GM12878 (cell line): ENCODE results near the gene ARL4C. TPM values are rescaled to one million over a fixed set of nuclear protein-coding genes. Genes with fewer than 3 reads are reported as not detected.
A peak's percentile ranks its signal among the peaks of the same experiment; 100 is the strongest.

Experiments used
- ATAC-seq: fragments of 200-7000 bp; cut with Tn5 transposase; 3 replicates; pipeline ENCODE4 v1.9.1; 2020; ENCODE audit warnings: mild to moderate bottlenecking, moderate library complexity
- BruUV-seq: library from RNA; stranded (reverse); fragments of 400-500 nt; replicated peaks from 2 replicates; lab custom pipeline; 2021; lab: Mats Ljungman, UMichigan
- CTCF ChIA-PET: fragments of 300-600 bp; sonication (Branson Sonifier 250); formaldehyde crosslinking; extraction: SDS; loops from one replicate; lab custom pipeline; 2021; ENCODE audit warnings: inconsistent platforms; lab: Yijun Ruan, JAX
- POLR2A ChIA-PET: fragments of 350-600 bp; formaldehyde crosslinking; extraction: SDS; loops from one replicate; lab custom pipeline; 2021; ENCODE audit warnings: inconsistent platforms; lab: Charles Lee
- RAD21 ChIA-PET: fragments of 300-600 bp; sonication (Branson Sonifier 250); formaldehyde crosslinking; loops from one replicate; lab custom pipeline; 2023; ENCODE audit warnings: antibody characterized with exemption; ENCODE audit not compliant: unreplicated experiment; lab: Charles Lee
- SMC1A ChIA-PET: fragments of 300-600 bp; sonication (Branson Sonifier 250); formaldehyde crosslinking; loops from one replicate; lab custom pipeline; 2023; ENCODE audit not compliant: unreplicated experiment, uncharacterized antibody; lab: Charles Lee
- DNase-seq: peaks from one replicate; pipeline ENCODE4 v3.0.0-alpha.2; 2011; ENCODE audit warnings: low read depth, low spot score
- FAIRE-seq: peaks from 3 replicates; lab custom pipeline; 2011; peaks lifted over from hg19 to GRCh38; lab: Jason Lieb, UNC
- H2AFZ ChIP-seq: 2 replicates; pipeline ENCODE4 v1.6.0; 2011; ENCODE audit warnings: low read depth, low read length, control low read depth; ENCODE audit not compliant: control insufficient read depth
- H3K27ac ChIP-seq: 2 replicates; pipeline ENCODE4 v1.5.1; 2011; ENCODE audit warnings: control low read depth; ENCODE audit not compliant: control insufficient read depth, insufficient read depth
- H3K27me3 ChIP-seq, 2 experiments: replicated peaks in 1 of 2; 2 replicates each; pipeline versions ENCODE4 v1.6.0 to v1.6.1; 2011; ENCODE audit warnings: low read length in 1 of 2; ENCODE audit not compliant: control insufficient read depth in 2 of 2, insufficient read depth in 2 of 2
- H3K36me3 ChIP-seq, 2 experiments: 2 replicates each; pipeline ENCODE4 v1.5.1; 2011; ENCODE audit warnings: low read length in 1 of 2; ENCODE audit not compliant: control insufficient read depth in 2 of 2, insufficient read depth in 2 of 2
- H3K4me1 ChIP-seq: 2 replicates; pipeline ENCODE4 v1.6.1; 2011; ENCODE audit warnings: mild to moderate bottlenecking, low read length, moderate library complexity, mixed read lengths; ENCODE audit not compliant: control insufficient read depth, insufficient read depth
- H3K4me2 ChIP-seq: 2 replicates; pipeline ENCODE4 v1.6.0; 2011; ENCODE audit warnings: control low read depth; ENCODE audit not compliant: control insufficient read depth, insufficient read depth
- H3K4me3 ChIP-seq: fragments of 200-600 bp; sonication (generic); 2 replicates; pipeline ENCODE4 v1.5.1; 2016
- H3K79me2 ChIP-seq: 2 replicates; pipeline ENCODE4 v1.6.0; 2011; ENCODE audit warnings: low read length; ENCODE audit not compliant: control insufficient read depth, insufficient read depth
- H3K9ac ChIP-seq: 2 replicates; pipeline ENCODE4 v1.8.0; 2011; ENCODE audit warnings: low read length, control low read depth, mixed read lengths; ENCODE audit not compliant: control insufficient read depth, insufficient read depth
- H3K9me3 ChIP-seq: replicated peaks from 3 replicates; pipeline ENCODE4 v1.5.1; 2011; ENCODE audit warnings: mild to moderate bottlenecking, low read length; ENCODE audit not compliant: control insufficient read depth, insufficient read depth
- H4K20me1 ChIP-seq: 2 replicates; pipeline ENCODE4 v1.6.0; 2011; ENCODE audit not compliant: control insufficient read depth, insufficient read depth
- BHLHE40 ChIP-seq, 2 experiments: fragments of 450-650 bp in 1 of 2; IDR thresholded peaks; 2 replicates each; pipeline ENCODE4 v1.6.1; 2011 to 2017; ENCODE audit warnings: low read depth in 2 of 2, borderline replicate concordance in 1 of 2, improper control_type of control experiment in 1 of 2, low read length in 1 of 2, mild to moderate bottlenecking in 1 of 2
- BMI1 ChIP-seq: fragments of 450-650 bp; IDR thresholded peaks from 2 replicates; pipeline ENCODE4 v1.6.1; 2016; ENCODE audit warnings: mild to moderate bottlenecking, moderate library complexity, borderline replicate concordance
- DPF2 ChIP-seq: fragments of 450-650 bp; IDR thresholded peaks from 2 replicates; pipeline ENCODE4 v1.6.1; 2017; ENCODE audit warnings: mild to moderate bottlenecking
- IKZF1 ChIP-seq: fragments of 450-650 bp; conservative IDR thresholded peaks from 2 replicates; pipeline ENCODE4 v1.6.1; 2017; ENCODE audit warnings: antibody characterized with exemption, mild to moderate bottlenecking
- MTA2 ChIP-seq: fragments of 450-650 bp; IDR thresholded peaks from 2 replicates; pipeline ENCODE4 v1.6.1; 2016; ENCODE audit warnings: low read depth, mild to moderate bottlenecking, moderate library complexity
- NFXL1 ChIP-seq: fragments of 450-650 bp; IDR thresholded peaks from 2 replicates; pipeline ENCODE4 v1.6.1; 2017; ENCODE audit warnings: antibody characterized with exemption, mild to moderate bottlenecking, borderline replicate concordance
- NR2F1 ChIP-seq: fragments of 450-650 bp; conservative IDR thresholded peaks from 2 replicates; pipeline ENCODE4 v1.6.1; 2017; ENCODE audit warnings: mild to moderate bottlenecking
- POU2F2 ChIP-seq: IDR thresholded peaks from 3 replicates; pipeline ENCODE4 v1.6.1; 2011; ENCODE audit warnings: low read depth, mild to moderate bottlenecking, low read length, borderline replicate concordance
- SMC3 ChIP-seq: IDR thresholded peaks from 2 replicates; pipeline ENCODE4 v1.6.1; 2011; ENCODE audit warnings: low read length, improper control_type of control experiment, borderline replicate concordance
- SPI1 ChIP-seq: IDR thresholded peaks from 2 replicates; pipeline ENCODE4 v1.6.1; 2011; ENCODE audit warnings: low read depth, mild to moderate bottlenecking, low read length, moderate library complexity, borderline replicate concordance; ENCODE audit not compliant: insufficient read depth
- SUPT20H ChIP-seq: IDR thresholded peaks from 2 replicates; pipeline ENCODE4 v1.6.1; 2011; ENCODE audit warnings: low read depth, mild to moderate bottlenecking, low read length, moderate library complexity, borderline replicate concordance; ENCODE audit not compliant: control insufficient read depth
- TCF12 ChIP-seq: IDR thresholded peaks from 2 replicates; pipeline ENCODE4 v1.6.1; 2011; ENCODE audit warnings: low read depth, mild to moderate bottlenecking, low read length
- WGBS: methylation state at CpG from one replicate; pipeline ENCODE4 v1.1.6; 2016; ENCODE audit warnings: low lambda C conversion rate; ENCODE audit not compliant: insufficient replicate concordance, insufficient coverage; ENCODE audit errors: missing lambda C conversion rate; 5-methylcytosine and 5-hydroxymethylcytosine counted together
- in situ Hi-C: fragments of 300-500 bp; cut with MboI; formaldehyde crosslinking; loops from 9 replicates; pipeline ENCODE4 v1.14.3; 2018; ENCODE audit warnings: mixed read lengths
- intact Hi-C: fragments of 100-400 bp; cut with micrococcal nuclease; formaldehyde crosslinking; loops from one replicate; pipeline ENCODE4 v1.14.2; 2022; ENCODE audit not compliant: unreplicated experiment
- polyA plus RNA-seq, 11 experiments: library from polyadenylated mRNA; depleted of rRNA in 4 of 11; unstranded in 6 of 11; stranded (reverse) in 5 of 11; fragments of >200 nt; fragmentation: Nextera tagmentation in 4 of 11; fragmentation: Illumina TruSeq in 1 of 11; extraction: Ambion mirVana in 4 of 11; extraction: Trizol in 1 of 11; gene quantifications; 1 replicate in 1 of 11; 2 replicates in 10 of 11; pipeline versions ENCODE4 v1.2.1 to v1.2.3, GENCODE V29; 2011 to 2016; ENCODE audit warnings: inconsistent platforms in 2 of 11, missing spikeins in 2 of 11, low read depth in 1 of 11
- total RNA-seq, 4 experiments: library from RNA; depleted of rRNA in 3 of 4; stranded (reverse); fragments of >200 nt in 3 of 4; fragmentation: Illumina TruSeq in 1 of 4; extraction: Trizol in 1 of 4; gene quantifications; 2 replicates each; pipeline versions ENCODE4 v1.2.1 to v1.2.3, GENCODE V29; 2013 to 2021
- TF ChIP-seq, protein P1 (sequence below): fragments of 450-650 bp; IDR thresholded peaks from 2 replicates; pipeline ENCODE4 v1.6.1; 2017; ENCODE audit warnings: borderline replicate concordance
- TF ChIP-seq, protein P2 (sequence below), 3 experiments: IDR thresholded peaks in 2 of 3; conservative IDR thresholded peaks in 1 of 3; 2 replicates each; pipeline ENCODE4 v1.5.1; 2011; ENCODE audit warnings: low read depth in 3 of 3, low read length in 3 of 3, mild to moderate bottlenecking in 3 of 3, control low read depth in 2 of 3, moderate library complexity in 2 of 3, inconsistent platforms in 1 of 3, mixed read lengths in 1 of 3; ENCODE audit not compliant: control insufficient read depth in 2 of 3, insufficient read depth in 1 of 3; ENCODE audit errors: extremely low read depth in 1 of 3

The ARL4C gene
- total and polyA plus RNA-seq, 10 of the 15 experiments (the other 5 are each of a cell fraction or from before 2014, with no cell fraction given), result 0.03 to 0.72 (median 0.06) TPM; not detected in 4

DNA sequence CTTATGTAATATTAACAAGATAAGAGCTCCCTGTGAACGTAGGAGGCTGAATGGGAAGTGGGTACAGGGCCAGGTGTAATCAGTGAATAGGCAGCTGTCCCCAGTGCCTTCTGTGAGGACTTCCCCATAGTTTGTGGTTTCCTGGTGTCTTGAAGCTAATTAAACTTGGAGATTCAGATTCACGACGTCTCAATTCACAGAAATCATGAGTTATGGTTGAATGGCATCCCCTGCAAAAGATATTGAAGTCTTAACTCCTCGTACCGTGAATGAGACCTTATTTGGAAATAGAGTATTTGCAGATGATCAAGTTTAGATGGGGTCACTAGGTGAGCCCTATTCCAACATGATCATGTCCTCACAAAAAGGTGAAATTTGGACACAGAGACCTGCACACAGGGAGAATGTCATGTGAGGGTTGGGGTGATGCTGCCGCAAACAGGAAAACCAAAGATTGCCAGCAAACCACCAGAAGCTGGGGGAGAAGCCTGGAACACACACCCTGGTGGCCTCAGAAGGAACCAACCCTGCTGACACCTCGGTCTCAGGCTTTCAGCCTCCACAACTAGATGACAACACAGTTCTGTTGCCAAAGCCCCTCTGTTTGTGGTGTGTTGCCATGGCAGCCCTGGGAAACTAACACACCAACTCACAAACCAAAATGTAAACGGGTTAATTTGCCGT, 13.2 kb downstream of the ARL4C start:
- ChIA-PET POLR2A (no interaction called here), CTCF (interaction anchor here (0.9 kb wide), 1 partner anchor 194 kb away, joined by 3 read pairs; no protein-coding TSS in a partner anchor), RAD21 (interaction anchor here (0.6 kb wide), 1 partner anchor 57 kb away, joined by 4 read pairs; no protein-coding TSS in a partner anchor), SMC1A (interaction anchor here (0.9 to 1.2 kb wide), 3 partner anchors 31 to 195 kb away, joined by 3 to 5 read pairs (median 4); no protein-coding TSS in a partner anchor)
- BruUV-seq, result no TSS peak
- ATAC-seq (peak; percentile 86), DNase-seq (peak; percentile 40), FAIRE-seq (no peak)
- H3K4me1 ChIP-seq, result peaks cover 11% of the 10 kb centered on the region
- intact Hi-C loops (no loop called here), in situ Hi-C loops (no loop called here)
- no peaks in the 10 kb centered on the region for H3K79me2 ChIP-seq
- WGBS, result 2% methylated on average over 9 of the region's 9 CpGs
- no peaks in the 10 kb centered on the region for H4K20me1 ChIP-seq
- peak; percentile 35; the same call in 1 of the 3 replicates for TF ChIP-seq POU2F2
- TF ChIP-seq TCF12, result peak; percentile 85
- no peak for TF ChIP-seq SUPT20H
- TF ChIP-seq IKZF1, result peak; percentile 59; the same call in 1 of the 2 replicates
- TF ChIP-seq MTA2, result peak; percentile 38; the same call in 1 of the 2 replicates
- TF ChIP-seq BMI1, result 0 out of 2 replicates have a peak, but pooled peaks have one; percentile 58
- 0 out of 2 replicates have a peak, but pooled peaks have one; percentile 23 for TF ChIP-seq DPF2
- TF ChIP-seq SPI1, result peak; percentile 66; the same call in 1 of the 2 replicates
- TF ChIP-seq SMC3, result peak; percentile 44; the same call in 1 of the 2 replicates
- TF ChIP-seq, protein P1, sequence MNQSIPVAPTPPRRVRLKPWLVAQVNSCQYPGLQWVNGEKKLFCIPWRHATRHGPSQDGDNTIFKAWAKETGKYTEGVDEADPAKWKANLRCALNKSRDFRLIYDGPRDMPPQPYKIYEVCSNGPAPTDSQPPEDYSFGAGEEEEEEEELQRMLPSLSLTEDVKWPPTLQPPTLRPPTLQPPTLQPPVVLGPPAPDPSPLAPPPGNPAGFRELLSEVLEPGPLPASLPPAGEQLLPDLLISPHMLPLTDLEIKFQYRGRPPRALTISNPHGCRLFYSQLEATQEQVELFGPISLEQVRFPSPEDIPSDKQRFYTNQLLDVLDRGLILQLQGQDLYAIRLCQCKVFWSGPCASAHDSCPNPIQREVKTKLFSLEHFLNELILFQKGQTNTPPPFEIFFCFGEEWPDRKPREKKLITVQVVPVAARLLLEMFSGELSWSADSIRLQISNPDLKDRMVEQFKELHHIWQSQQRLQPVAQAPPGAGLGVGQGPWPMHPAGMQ, result no peak
- TF ChIP-seq, protein P2, sequence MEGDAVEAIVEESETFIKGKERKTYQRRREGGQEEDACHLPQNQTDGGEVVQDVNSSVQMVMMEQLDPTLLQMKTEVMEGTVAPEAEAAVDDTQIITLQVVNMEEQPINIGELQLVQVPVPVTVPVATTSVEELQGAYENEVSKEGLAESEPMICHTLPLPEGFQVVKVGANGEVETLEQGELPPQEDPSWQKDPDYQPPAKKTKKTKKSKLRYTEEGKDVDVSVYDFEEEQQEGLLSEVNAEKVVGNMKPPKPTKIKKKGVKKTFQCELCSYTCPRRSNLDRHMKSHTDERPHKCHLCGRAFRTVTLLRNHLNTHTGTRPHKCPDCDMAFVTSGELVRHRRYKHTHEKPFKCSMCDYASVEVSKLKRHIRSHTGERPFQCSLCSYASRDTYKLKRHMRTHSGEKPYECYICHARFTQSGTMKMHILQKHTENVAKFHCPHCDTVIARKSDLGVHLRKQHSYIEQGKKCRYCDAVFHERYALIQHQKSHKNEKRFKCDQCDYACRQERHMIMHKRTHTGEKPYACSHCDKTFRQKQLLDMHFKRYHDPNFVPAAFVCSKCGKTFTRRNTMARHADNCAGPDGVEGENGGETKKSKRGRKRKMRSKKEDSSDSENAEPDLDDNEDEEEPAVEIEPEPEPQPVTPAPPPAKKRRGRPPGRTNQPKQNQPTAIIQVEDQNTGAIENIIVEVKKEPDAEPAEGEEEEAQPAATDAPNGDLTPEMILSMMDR (IDR thresholded peaks at IDR 0.05 in 2 of 3, conservative IDR thresholded peaks at IDR 0.05 in 1 of 3; ENCODE audit: control insufficient read depth in 2 of 3, extremely low read depth in 1 of 3, insufficient read depth in 1 of 3, low read depth in 3 of 3, low read length in 3 of 3), result peak in 2 of 3 experiments; percentile 38 to 43; a peak in 4 of 6 replicates
- peak; percentile 52 for TF ChIP-seq NR2F1
- TF ChIP-seq BHLHE40 (IDR thresholded peaks at IDR 0.05; ENCODE audit: borderline replicate concordance in 1 of 2, low read depth in 2 of 2, low read length in 1 of 2), result peak in 1 of 2 experiments; percentile 24; a peak in 1 of 4 replicates
- no peak for TF ChIP-seq NFXL1
- no peak overlapping the region for H2AFZ ChIP-seq
- H3K27me3 ChIP-seq, result no peaks in the 10 kb centered on the region
- peak overlapping the region; percentile 35 for H3K4me2 ChIP-seq
- no peak overlapping the region; the same call in 1 of the 2 replicates for H3K27ac ChIP-seq
- no peaks in the 10 kb centered on the region for H3K9me3 ChIP-seq
- no peak overlapping the region for H3K4me3 ChIP-seq
- no peaks in the 10 kb centered on the region for H3K36me3 ChIP-seq
- H3K9ac ChIP-seq, result no peak overlapping the region
